Left cardiac atrium (tissue), 4 donors: Measurements from ENCODE around the gene DHCR24. TPM values are rescaled to one million over a fixed set of nuclear protein-coding genes. Genes with fewer than 3 reads are reported as not detected.

Source experiments
- ATAC-seq, 2 donors: fragments of 200-7000 bp; cut with Tn5 transposase; one replicate each; pipeline ENCODE4 v1.9.1; 2020; ENCODE audit warnings: mild to moderate bottlenecking in 2 of 2, moderate library complexity in 2 of 2
- DNase-seq: peaks from one replicate; pipeline ENCODE4 v3.0.0-alpha.2; 2020
- intact Hi-C, 2 donors: fragments of 100-400 bp; cut with DNase I; formaldehyde crosslinking; loops; one replicate each; pipeline versions ENCODE4 v1.14.1 to v1.15.1; 2022 to 2023
- total RNA-seq, 2 donors: library from RNA; stranded (reverse); fragmentation: NEBNext Ultra II Directional; extraction: Animal tissue kit (Norgen Biotek cat#: 25700); gene quantifications; one replicate each; pipeline ENCODE4 v1.2.1, GENCODE V29; 2021
- donor health status: DM: no; HTN: yes; CAD: no.
- donor health status: DM: no; HTN: yes; CAD: no; lungs with severe emphysema.
- donor health status: DM: yes; HTN: yes; CAD: no.
- donor health status: Dilated cardiomyopathy.

The DHCR24 gene
- total RNA-seq, 2 donors from 2014 or later = 54.7 to 55.4 TPM

GRCh38 chr1:54834007-54834541 lies 52.9 kb downstream of the DHCR24 start:
- DNase-seq (no peak), ATAC-seq (no peak)
- intact Hi-C loops = no loop called here

- DNase-seq (no peak), ATAC-seq (no peak)
- intact Hi-C loops = no loop called here
These were observed 53.9 kb downstream of the DHCR24 start for GRCh38 chr1:54833121-54833520.

- ATAC-seq (no peak), DNase-seq (no peak)
- intact Hi-C loops = no loop called here
These were observed 60.7 kb downstream of the DHCR24 start for GRCh38 chr1:54826226-54826816.

- intact Hi-C loops = no loop called here
- no peak for DNase-seq
- no peak for ATAC-seq
These were observed 61.3 kb downstream of the DHCR24 start for GRCh38 chr1:54825696-54826095.

GRCh38 chr1:54823670-54824069 lies 63.3 kb downstream of the DHCR24 start:
- DNase-seq (no peak), ATAC-seq (no peak)
- intact Hi-C loops = no loop called here

GRCh38 chr1:54819733-54820132 lies 67.3 kb downstream of the DHCR24 start:
- no peak for DNase-seq

GRCh38 chr1:54819195-54819536 lies 67.8 kb downstream of the DHCR24 start:
- DNase-seq (no peak), ATAC-seq (no peak)
- intact Hi-C loops = no loop called here

More at GRCh38 chr1:54819733-54820132, 67.3 kb downstream of the DHCR24 start:
- no peak for ATAC-seq
- intact Hi-C loops = no loop called here

GRCh38 chr1:54818461-54819194 lies 68.4 kb downstream of the DHCR24 start:
- intact Hi-C loops = no loop called here
- ATAC-seq = no peak
- DNase-seq = no peak

GRCh38 chr1:54816951-54817350 lies 70.0 kb downstream of the DHCR24 start:
- ATAC-seq = no peak
- DNase-seq = no peak
- intact Hi-C loops = no loop called here

- ATAC-seq (no peak), DNase-seq (no peak)
- intact Hi-C loops = no loop called here
These were observed 70.9 kb downstream of the DHCR24 start for GRCh38 chr1:54816130-54816529.

GRCh38 chr1:54815086-54815876 lies 71.7 kb downstream of the DHCR24 start:
- ATAC-seq = no peak
- intact Hi-C loops = no loop called here
- no peak for DNase-seq

GRCh38 chr1:54814571-54814970 lies 72.4 kb downstream of the DHCR24 start:
- intact Hi-C loops = no loop called here
- ATAC-seq = no peak

GRCh38 chr1:54814126-54814498 lies 72.9 kb downstream of the DHCR24 start:
- intact Hi-C loops = no loop called here
- ATAC-seq = no peak
- no peak for DNase-seq

More at GRCh38 chr1:54814571-54814970, 72.4 kb downstream of the DHCR24 start:
- DNase-seq = no peak

GRCh38 chr1:54813485-54814125 lies 73.4 kb downstream of the DHCR24 start:
- intact Hi-C loops = no loop called here
- ATAC-seq (no peak), DNase-seq (no peak)

- DNase-seq (no peak), ATAC-seq (no peak)
- intact Hi-C loops = no loop called here
These were observed 74.1 kb downstream of the DHCR24 start for GRCh38 chr1:54812801-54813484.

GRCh38 chr1:54811739-54812655 lies 75.0 kb downstream of the DHCR24 start:
- ATAC-seq (no peak), DNase-seq (no peak)
- intact Hi-C loops = no loop called here

- intact Hi-C loops = no loop called here
- no peak for DNase-seq
- ATAC-seq = no peak
These were observed 75.9 kb downstream of the DHCR24 start for GRCh38 chr1:54811066-54811465.
